Measurements from ENCODE around the gene CHD2.
"Not testable (repeated sequence)": the region's sequence is repeated elsewhere in the genome, so short reads cannot be mapped to it uniquely, and the experiment has no call there.

CHD2 gene

GRCh38 chr15:92899948-92900730 lies at the start of gene CHD2:
Gene CHD2 (plus strand): TSS chr15:92900324. CDS start chr15:92901238, 914 bp downstream.
- peak; percentile 35 for DNase-seq (ENCODE audit: low read depth)

- no peak for DNase-seq (ENCODE audit: low read depth)
Measured at GRCh38 chr15:92853222-92853621, 46.9 kb upstream of the CHD2 start.

- DNase-seq (ENCODE audit: low read depth): no peak
Measured at GRCh38 chr15:92861742-92862141, 38.4 kb upstream of the CHD2 start.

DNA sequence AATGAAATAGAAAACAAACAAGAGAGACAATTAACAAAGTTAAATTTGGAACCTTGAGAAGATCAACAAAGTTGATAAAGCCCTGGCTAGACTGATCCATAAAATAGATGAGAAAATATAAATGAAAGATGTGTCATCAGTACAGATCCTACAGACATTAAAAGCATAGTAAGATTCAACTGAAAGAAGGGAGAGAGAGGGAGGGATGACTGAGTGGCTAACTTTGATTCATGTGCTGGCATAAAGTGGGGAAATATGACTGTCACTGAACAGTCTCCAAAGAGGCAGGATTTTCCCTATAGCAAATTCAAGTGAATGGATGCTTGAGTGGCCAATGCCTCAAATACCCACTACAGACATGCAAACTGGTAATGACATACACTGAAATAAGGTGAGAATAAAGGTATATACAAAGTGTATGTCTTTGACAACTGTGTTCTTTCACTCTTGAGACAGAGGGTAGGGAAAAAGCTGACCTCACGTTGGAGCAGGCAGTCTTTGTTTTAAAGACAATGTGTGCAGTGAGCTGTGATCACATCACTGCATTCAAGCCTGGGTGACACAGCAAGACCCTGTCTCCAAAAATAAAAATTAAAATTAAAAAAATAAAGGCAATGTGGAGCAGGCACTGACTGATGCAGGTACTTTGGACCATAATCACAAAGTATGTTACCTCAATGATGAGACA lies 35.9 kb upstream of the CHD2 start:
- no peak for DNase-seq (ENCODE audit: low read depth)

DNA sequence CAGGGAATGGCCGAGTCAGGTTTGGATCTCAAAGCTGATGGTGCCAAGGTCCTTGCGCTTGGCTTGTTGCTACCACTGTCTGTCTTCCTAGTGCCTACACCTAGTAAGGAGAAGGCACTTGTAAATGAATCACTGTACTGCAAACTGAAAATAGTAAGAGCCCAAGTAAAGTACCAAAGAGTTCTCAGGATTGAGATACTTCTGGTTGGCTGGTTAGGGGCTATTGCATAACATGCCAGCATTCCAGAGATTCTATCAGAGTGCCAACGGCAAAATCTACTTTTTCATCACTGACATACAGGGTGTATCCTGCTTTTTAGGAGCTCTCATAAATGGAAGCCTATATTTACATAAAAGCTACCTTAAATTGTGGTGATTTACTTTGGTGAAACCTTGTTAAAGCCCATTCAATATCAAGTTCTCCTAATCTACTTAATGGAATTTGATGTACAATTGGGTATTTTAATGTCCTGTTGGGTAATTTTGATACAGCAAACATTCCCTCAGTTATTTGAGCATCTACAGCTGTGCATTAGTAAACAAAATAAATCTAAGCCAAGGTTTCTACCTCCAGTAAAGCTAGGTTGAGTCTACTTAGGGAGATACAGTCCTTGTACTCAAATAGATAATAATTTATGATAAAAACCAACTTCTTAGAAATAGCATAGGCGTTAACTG lies 30.7 kb upstream of the CHD2 start:
- DNase-seq (ENCODE audit: low read depth): no peak

GRCh38 chr15:92870010-92870591 lies 30.0 kb upstream of the CHD2 start:
- DNase-seq (ENCODE audit: low read depth): no peak

DNA sequence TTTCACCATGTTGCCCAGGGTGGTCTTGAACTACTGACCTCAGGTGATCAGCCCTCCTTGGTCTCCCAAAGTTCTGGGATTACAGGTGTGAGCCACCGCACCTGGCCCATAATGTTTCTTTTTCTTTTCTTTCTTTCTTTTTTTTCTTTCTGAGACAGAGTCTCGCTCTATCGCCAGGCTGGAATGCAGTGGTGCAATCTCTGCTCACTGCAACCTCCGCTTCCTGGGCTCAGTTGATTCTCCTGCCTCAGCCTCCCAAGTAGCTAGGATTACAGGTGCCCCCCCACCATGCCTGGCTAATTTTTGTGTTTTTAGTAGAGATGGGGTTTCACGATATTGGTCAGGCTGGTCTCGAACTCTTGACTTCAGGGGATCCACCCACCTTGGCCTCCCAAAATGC lies 27.2 kb upstream of the CHD2 start:
- not testable (repeated sequence) for DNase-seq (ENCODE audit: low read depth)

- no peak for DNase-seq (ENCODE audit: low read depth)
Measured at GRCh38 chr15:92877000-92877399, 23.1 kb upstream of the CHD2 start.

DNA sequence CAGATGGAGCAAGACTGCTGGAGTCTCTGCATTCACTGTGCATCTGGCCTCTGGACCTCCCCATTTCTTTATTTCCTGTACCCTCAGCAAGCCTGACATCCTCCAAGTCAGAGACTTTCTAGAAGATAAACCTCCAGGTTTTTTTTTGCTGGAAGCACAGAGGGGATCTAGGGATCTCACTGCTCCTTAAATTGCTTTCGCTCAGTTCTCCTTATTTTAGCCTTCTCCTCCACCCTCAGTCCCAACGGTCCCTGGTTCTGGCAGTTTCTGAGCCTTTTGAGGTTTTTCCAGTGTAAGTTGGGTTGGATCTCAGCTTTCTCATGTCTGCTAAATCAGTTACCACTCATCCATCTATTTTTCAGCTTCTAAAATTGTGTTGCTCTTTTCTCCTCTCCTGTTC lies 22.7 kb upstream of the CHD2 start:
- no peak for DNase-seq (ENCODE audit: low read depth)

- DNase-seq (ENCODE audit: low read depth): no peak
Measured at GRCh38 chr15:92878593-92879053, 21.5 kb upstream of the CHD2 start.

DNA sequence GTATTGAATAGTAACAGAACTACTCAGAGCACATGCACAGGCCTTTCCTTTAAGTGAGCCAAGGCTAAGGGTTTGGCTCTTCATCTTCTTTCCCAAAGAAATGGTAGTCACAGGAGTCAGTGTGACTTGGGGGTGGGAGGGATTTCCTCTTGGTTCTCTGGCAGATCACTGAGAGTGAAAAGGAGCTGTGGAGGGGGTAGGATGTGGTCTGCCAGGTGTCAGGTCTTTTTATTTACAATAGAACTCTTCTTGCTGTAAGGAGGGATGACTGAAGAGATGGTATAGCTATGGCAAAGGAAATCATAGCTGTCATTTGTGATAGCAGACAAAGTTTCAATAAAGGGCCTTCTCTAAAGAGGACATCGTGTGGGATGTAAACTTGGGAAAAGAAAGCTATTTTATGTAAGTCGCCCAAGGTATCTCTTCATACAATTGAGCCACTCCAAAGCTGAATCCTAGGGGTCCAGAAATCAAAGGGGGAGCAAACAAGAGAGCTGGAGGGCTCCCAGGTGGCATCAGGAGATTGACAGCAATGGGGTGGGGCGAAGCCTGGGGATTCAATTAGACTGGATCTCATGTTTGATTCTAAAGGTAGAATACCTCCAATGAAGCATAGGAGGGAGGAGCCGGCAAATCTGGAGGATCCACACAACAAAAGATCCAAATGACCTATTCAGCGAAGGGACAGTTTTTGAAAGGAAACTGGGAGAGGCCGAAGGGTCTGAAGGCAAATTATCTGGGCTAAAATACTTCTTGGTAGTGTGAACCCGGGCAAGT lies 20.0 kb upstream of the CHD2 start:
- no peak for DNase-seq (ENCODE audit: low read depth)

DNA sequence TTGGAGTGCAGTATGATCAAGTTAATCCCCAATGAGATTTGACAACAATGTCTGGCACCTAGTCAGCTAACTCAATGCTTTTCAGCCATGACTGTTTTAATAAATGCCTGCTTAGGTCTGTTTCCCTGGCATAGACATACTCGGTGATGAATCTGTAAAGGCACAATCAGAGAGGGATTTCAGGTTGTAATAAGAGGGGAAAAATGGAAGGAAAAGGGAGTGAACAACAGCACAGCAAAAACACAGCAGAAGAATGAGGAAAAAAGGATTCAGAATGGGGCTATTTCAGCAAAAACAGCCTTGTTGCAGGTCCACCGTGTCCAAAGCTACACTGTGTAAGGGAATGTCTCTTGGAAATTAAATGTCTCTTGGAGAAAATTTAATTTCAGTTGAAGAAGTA lies 19.3 kb upstream of the CHD2 start:
- no peak for DNase-seq (ENCODE audit: low read depth)

DNA sequence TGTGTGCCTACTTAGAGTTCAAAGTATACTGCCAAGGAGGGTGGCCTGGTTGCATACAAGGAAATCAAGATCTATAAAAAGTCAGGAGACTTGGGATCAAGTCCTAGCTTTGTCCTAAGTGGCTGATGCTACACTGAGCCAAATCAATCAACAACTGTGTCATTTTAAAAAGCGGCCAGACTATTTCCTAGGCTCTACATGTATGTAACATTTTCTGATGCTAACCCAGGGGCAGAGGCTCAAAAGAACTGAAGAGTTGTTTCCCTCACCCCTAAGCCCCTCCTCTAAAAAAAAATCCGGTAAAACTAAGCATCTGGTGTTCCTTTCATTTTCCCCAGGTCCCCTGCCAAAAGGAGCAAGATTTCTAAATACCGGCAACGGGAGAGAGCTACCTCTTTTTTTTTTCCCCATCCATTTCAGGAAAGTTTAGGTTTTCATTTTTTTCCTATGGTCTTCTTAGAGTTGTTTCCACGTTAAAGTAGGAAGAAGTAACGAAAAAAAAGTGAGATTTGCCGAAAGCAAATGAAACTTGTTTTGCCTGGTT lies 18.8 kb upstream of the CHD2 start:
- DNase-seq (ENCODE audit: low read depth): no peak

DNA sequence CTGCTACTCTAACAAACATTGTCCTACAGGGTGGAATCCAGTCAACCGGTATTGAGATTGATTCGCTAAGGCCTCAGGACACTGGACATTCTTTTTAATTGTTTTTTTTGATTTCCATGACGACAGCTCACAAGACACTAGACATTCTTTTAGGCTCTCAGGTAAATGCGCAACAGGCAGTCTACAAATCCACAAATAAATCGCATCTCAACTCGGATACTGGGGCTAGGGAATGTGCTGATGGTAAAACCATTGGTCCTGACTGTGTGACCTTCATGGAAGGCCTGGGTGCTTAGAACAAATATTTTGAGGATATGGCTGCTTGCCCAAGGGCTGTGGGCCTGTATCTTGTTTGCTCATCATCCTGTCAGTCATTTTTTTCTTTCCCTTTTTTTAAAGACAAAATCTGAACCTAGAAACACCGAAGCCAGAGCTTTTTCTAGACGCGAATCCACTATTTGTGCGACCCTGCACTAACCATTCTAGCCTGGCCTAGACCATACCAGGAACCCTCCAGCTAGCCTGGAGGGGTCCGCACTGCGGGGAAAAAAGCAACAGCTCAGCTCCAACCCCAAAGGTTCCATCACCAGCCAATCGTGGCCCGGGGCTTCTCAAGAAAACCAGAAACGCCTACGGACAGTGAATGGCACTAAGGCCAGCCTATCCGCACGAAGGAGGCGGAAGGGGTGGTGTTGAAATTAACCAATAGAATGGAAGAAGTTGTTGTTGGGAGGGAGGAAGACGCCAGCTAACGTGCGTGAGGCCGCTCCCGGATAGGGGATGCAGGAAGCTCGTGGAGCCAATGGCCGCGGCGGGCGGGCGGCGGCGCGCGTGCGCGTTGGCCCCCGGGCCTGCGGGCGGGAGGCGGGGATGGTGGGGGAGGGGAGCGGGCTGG lies 18.1 kb upstream of the CHD2 start:
- DNase-seq (ENCODE audit: low read depth): peak; percentile 99

DNA sequence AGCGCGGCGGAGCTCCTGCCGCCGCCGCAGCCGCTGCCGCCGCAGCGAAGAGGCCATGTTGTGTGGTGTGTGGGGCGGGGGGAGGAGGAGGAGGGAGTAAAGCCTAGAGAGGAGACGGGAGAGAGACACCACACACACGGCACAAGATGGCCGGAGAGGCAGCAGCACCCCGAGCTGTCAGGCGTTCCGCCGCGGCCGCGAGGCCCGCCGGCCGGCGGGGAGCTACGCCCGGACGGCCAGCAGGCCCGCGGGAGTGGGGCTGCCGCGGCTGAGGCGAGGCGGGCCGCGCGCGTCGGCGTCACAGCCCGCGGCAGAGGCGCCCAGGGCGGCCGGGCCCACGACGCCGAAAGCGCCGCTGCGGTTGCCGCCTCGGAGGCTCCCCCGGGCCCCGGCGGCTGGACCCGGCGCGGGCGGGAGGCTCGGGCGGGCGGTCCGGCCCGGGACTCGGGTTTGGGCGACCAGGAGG lies 17.4 kb upstream of the CHD2 start:
- no peak for DNase-seq (ENCODE audit: low read depth)

- DNase-seq (ENCODE audit: low read depth): peak; percentile 19
Measured at GRCh38 chr15:92883163-92883875, 16.8 kb upstream of the CHD2 start.

GRCh38 chr15:92883876-92884435 lies 16.2 kb upstream of the CHD2 start:
- no peak for DNase-seq (ENCODE audit: low read depth)

GRCh38 chr15:92884436-92885223 lies 15.5 kb upstream of the CHD2 start:
- no peak for DNase-seq (ENCODE audit: low read depth)
